Activated CD8-positive, alpha-beta T cell treated with anti-CD3 and anti-CD28 coated beads for 36 hours (primary cell): ENCODE data around the gene SHISA9. TPM values are rescaled to one million over a fixed set of nuclear protein-coding genes. Genes with fewer than 3 reads are reported as not detected.

ENCODE experiments used
- ATAC-seq: fragments of 200-7000 bp; cut with Tn5 transposase; one replicate; pipeline ENCODE4 v1.10.0; 2021; ENCODE audit warnings: mild to moderate bottlenecking, moderate library complexity
- CTCF ChIA-PET: fragments of 350-600 bp; sonication (Branson Sonifier 250); formaldehyde crosslinking; loops from one replicate; lab custom pipeline; 2021; ENCODE audit warnings: antibody characterized with exemption; lab: Charles Lee
- POLR2A ChIA-PET: fragments of 350-600 bp; sonication (Branson Sonifier 250); formaldehyde crosslinking; loops from one replicate; lab custom pipeline; 2021; ENCODE audit warnings: antibody characterized with exemption; lab: Charles Lee
- DNase-seq: peaks from one replicate; pipeline ENCODE4 v3.0.0-alpha.2; 2020
- H3K27ac Mint-ChIP-seq: one replicate; pipeline ENCODE4 v1.8.0; 2021; ENCODE audit warnings: mild to moderate bottlenecking, mixed read lengths
- H3K27me3 Mint-ChIP-seq: one replicate; pipeline ENCODE4 v1.8.0; 2021; ENCODE audit warnings: mixed read lengths
- H3K36me3 Mint-ChIP-seq: one replicate; pipeline ENCODE4 v1.8.0; 2021; ENCODE audit warnings: low read depth, mixed read lengths
- H3K4me1 Mint-ChIP-seq: one replicate; pipeline ENCODE4 v1.8.0; 2021; ENCODE audit warnings: low read depth, mixed read lengths
- H3K4me3 Mint-ChIP-seq: one replicate; pipeline ENCODE4 v1.8.0; 2021; ENCODE audit warnings: mild to moderate bottlenecking, moderate library complexity, mixed read lengths
- H3K9me3 Mint-ChIP-seq: one replicate; pipeline ENCODE4 v1.8.0; 2021; ENCODE audit warnings: mixed read lengths
- intact Hi-C: fragments of 100-400 bp; cut with micrococcal nuclease; formaldehyde crosslinking; loops from one replicate; pipeline ENCODE4 v1.10.0; 2022
- total RNA-seq, 2 experiments: library from RNA; stranded (reverse); gene quantifications; one replicate each; pipeline ENCODE4 v1.2.3, GENCODE V29; 2021
- TF ChIP-seq, protein P1 (sequence below): fragments of 200-600 bp; IDR thresholded peaks from one replicate; pipeline ENCODE4 v1.8.0; 2022; ENCODE audit warnings: antibody characterized with exemption, mild to moderate bottlenecking

SHISA9 gene
- total RNA-seq, 2 experiments from 2014 or later: not detected

DNA sequence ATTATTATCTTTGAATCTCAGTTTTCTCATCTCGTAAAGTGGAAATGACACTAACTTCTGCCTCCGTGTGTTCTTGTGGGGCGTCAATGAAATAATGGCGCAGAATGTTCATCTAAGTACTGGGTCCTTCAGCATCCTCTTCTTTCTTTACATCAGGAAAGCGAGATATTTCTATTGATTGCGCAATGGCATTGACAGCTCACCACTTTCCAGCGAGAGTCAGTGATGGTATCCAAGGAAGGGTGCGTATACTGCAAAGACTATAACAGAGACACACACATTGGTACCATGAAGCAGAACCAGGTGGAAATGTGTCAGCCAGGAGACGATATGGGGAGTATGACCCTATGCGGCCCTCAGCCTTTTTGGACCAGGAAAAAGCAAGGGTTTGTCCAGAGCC, 162.1 kb downstream of the SHISA9 start:
- POLR2A ChIA-PET: no interaction called here
- Mint-ChIP-seq H3K4me3 (no peak overlapping the region), H3K4me1 (no peaks in the 10 kb centered on the region), H3K27ac (no peak overlapping the region), H3K36me3 (no peaks in the 10 kb centered on the region), H3K27me3 (no peaks in the 10 kb centered on the region), H3K9me3 (peaks cover 3% of the 10 kb centered on the region)
- CTCF ChIA-PET: no interaction called here
- ATAC-seq: no peak
- no peak for DNase-seq
- TF ChIP-seq, protein P1, sequence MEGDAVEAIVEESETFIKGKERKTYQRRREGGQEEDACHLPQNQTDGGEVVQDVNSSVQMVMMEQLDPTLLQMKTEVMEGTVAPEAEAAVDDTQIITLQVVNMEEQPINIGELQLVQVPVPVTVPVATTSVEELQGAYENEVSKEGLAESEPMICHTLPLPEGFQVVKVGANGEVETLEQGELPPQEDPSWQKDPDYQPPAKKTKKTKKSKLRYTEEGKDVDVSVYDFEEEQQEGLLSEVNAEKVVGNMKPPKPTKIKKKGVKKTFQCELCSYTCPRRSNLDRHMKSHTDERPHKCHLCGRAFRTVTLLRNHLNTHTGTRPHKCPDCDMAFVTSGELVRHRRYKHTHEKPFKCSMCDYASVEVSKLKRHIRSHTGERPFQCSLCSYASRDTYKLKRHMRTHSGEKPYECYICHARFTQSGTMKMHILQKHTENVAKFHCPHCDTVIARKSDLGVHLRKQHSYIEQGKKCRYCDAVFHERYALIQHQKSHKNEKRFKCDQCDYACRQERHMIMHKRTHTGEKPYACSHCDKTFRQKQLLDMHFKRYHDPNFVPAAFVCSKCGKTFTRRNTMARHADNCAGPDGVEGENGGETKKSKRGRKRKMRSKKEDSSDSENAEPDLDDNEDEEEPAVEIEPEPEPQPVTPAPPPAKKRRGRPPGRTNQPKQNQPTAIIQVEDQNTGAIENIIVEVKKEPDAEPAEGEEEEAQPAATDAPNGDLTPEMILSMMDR: no peak
- intact Hi-C loops: no loop called here

DNA sequence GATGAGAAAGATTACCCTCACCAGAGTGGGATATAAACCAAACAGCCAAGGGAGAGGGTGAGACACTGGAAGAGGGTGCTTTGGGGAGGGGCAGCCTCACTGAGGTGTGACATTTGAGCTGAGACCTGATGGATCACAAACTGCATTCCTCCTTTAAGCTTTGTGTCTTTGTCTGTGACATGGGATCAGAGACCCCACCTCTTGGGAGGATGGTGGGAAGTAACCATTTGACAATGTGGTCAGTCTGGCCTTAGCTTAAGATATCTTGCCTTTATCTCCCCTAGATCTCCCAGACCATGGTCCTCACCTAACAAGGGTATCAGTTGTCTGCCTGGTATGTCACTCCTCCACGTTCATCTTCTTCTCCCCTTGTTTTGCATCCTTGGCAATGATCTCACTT, 163.4 kb downstream of the SHISA9 start:
- no peaks in the 10 kb centered on the region for H3K36me3 Mint-ChIP-seq

DNA sequence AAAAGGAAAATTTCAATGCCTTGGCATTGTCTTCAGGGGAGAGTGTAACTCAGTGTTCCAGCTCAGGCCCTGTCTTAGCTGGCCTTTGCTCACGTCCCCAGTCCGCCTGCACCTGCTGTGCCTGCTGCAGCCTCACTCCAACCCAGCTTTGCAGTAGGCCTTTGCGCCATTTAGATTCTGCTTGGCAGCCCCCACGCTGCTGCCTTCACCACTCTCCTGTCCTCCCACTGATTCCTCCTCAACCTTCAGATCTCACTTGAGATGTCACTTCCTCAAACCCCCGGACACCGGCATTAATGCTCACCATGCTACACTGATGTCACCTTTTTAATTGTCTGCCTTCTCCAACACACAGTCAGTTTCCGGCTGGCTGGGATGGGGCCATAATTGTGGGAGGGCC, 166.2 kb downstream of the SHISA9 start:
- H3K4me1 Mint-ChIP-seq: no peaks in the 10 kb centered on the region
- TF ChIP-seq, protein P1: no peak
- H3K27ac Mint-ChIP-seq: no peak overlapping the region
- H3K9me3 Mint-ChIP-seq: peaks cover 8% of the 10 kb centered on the region
- ChIA-PET CTCF (no interaction called here), POLR2A (no interaction called here)
- intact Hi-C loops: no loop called here
- no peak overlapping the region for H3K4me3 Mint-ChIP-seq
- H3K36me3 Mint-ChIP-seq: no peaks in the 10 kb centered on the region
- H3K27me3 Mint-ChIP-seq: peaks cover 2% of the 10 kb centered on the region
- DNase-seq (no peak), ATAC-seq (no peak)

More for the DNA sequence above, 163.4 kb downstream of the SHISA9 start:
- no peaks in the 10 kb centered on the region for H3K27me3 Mint-ChIP-seq
- peaks cover 8% of the 10 kb centered on the region for H3K9me3 Mint-ChIP-seq
- TF ChIP-seq, protein P1: no peak
- H3K4me3 Mint-ChIP-seq: no peak overlapping the region
- intact Hi-C loops: no loop called here
- ATAC-seq (no peak), DNase-seq (no peak)
- no peak overlapping the region for H3K27ac Mint-ChIP-seq
- CTCF ChIA-PET: no interaction called here
- POLR2A ChIA-PET: no interaction called here
- no peaks in the 10 kb centered on the region for H3K4me1 Mint-ChIP-seq

DNA sequence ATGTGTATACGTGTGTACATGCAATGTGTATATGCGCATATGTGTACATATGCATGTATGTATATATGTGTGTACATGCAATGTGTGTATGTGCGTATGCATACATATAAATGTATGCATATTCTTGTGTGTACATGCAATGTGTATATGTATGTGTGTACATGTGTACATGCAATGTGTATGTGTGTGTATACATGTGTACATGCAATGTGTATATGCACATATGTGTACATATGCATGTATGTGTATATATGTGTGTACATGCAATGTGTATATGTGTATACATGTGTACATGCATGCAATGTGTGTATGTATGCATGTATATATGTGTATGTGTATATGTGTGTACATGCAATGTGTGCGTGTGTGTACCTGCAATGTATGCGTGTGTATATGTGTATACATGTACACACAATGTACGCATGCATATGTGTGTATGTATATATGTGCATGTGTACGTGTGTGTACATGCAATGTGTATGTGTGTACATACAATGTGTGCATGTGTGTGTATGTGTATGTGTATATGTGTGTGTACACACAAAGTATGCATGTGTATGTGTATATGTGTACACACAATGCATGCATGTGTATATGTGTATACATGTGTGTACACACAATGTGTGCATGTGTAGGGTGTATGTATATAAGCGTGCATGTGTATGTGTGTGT, 167.7 kb downstream of the SHISA9 start:
- Mint-ChIP-seq H3K27ac (no peak overlapping the region), H3K9me3 (peaks cover 8% of the 10 kb centered on the region), H3K27me3 (peaks cover 2% of the 10 kb centered on the region), H3K4me1 (no peaks in the 10 kb centered on the region), H3K4me3 (no peak overlapping the region), H3K36me3 (no peaks in the 10 kb centered on the region)
- ChIA-PET POLR2A (no interaction called here), CTCF (no interaction called here)
- intact Hi-C loops: no loop called here
- TF ChIP-seq, protein P1: no peak
- ATAC-seq (no peak), DNase-seq (no peak)

DNA sequence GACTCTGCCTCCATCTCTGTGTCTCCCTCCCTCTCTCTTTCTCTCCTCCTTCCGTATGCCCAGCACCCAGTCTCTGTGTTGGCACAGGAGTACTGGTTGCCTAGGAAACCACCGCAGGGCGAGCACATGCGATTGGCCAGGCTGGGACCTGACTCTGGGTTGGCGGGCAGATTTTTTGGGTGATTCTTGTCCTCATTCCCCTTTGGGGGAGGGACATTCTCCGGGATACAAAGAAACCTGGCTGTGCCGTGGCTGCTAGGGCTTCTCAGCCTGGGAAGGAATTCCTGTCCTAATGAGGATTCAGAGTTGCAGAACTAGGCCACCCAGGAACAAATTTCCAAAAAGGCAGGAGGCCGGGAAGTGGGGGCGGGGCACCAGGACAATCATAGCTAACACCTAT, 168.9 kb downstream of the SHISA9 start:
- no peak overlapping the region for H3K4me3 Mint-ChIP-seq
- intact Hi-C loops: no loop called here
- no peak overlapping the region for H3K27ac Mint-ChIP-seq
- no peaks in the 10 kb centered on the region for H3K4me1 Mint-ChIP-seq
- DNase-seq (no peak), ATAC-seq (no peak)
- CTCF ChIA-PET: no interaction called here
- TF ChIP-seq, protein P1: no peak
- POLR2A ChIA-PET: no interaction called here
- peaks cover 8% of the 10 kb centered on the region for H3K9me3 Mint-ChIP-seq
- no peaks in the 10 kb centered on the region for H3K36me3 Mint-ChIP-seq
- H3K27me3 Mint-ChIP-seq: peaks cover 2% of the 10 kb centered on the region
